ENCODE results near the gene NEDD8. TPM values are rescaled to one million over a fixed set of nuclear protein-coding genes. Genes with fewer than 3 reads are reported as not detected.

The NEDD8 gene
- total and polyA plus RNA-seq, 2 of the 4 experiments (the other 2 are of a cell fraction): 167 to 375 TPM

- H2BK20ac ChIP-seq (ENCODE audit: low read depth, low read length): no peak overlapping the region
- peaks cover 29% of the 10 kb centered on the region for H3K36me3 ChIP-seq (ENCODE audit: control insufficient read depth, insufficient read depth, low read length)
- H3K9ac ChIP-seq (ENCODE audit: low read depth, low read length): no peak overlapping the region
- dilution Hi-C loops (cut with HindIII; ENCODE audit: low sequenced_read_pairs, unreplicated experiment): no loop called here
- DNase-seq: no peak
- no peak overlapping the region for H3K27ac ChIP-seq (ENCODE audit: insufficient read depth, low read length)
- H3K27me3 ChIP-seq (ENCODE audit: control insufficient read depth, insufficient read depth, low read length): no peaks in the 10 kb centered on the region
- H2BK15ac ChIP-seq (ENCODE audit: low read depth, low read length): no peak overlapping the region
- H2AK9ac ChIP-seq (replicated peaks; ENCODE audit: low read depth, low read length, poor library complexity): peak overlapping the region; percentile 47
- no peak for ATAC-seq (ENCODE audit: low read depth)
- no TSS peak for BruUV-seq (replicated peaks)
- H3K4ac ChIP-seq (ENCODE audit: low read depth, low read length): no peak overlapping the region
- ChIA-PET CTCF (no interaction called here), POLR2A (ENCODE audit: unreplicated experiment) (no interaction called here)
- no peak overlapping the region for H2BK5ac ChIP-seq (ENCODE audit: low read depth, low read length, poor library complexity, severe bottlenecking)
- no peak overlapping the region for H2AK5ac ChIP-seq (ENCODE audit: low read depth, low read length)
- H4K20me1 ChIP-seq (ENCODE audit: insufficient read depth, low read length): no peaks in the 10 kb centered on the region
- H3K79me1 ChIP-seq (ENCODE audit: low read depth in 1 of 2, low read length in 2 of 2): peaks cover under 1 to 11% of the 10 kb centered on the region in 2 experiments
- H2BK120ac ChIP-seq (ENCODE audit: low read depth, low read length): no peak overlapping the region
- no peak overlapping the region for H3K23ac ChIP-seq (ENCODE audit: low read depth, low read length)
- no peak overlapping the region for H3K4me2 ChIP-seq (ENCODE audit: low read depth, low read length)
- H2AFZ ChIP-seq (replicated peaks; ENCODE audit: low read length, poor library complexity): no peak overlapping the region
- intact Hi-C loops (cut with micrococcal nuclease): no loop called here
- H3K4me1 ChIP-seq (ENCODE audit: control insufficient read depth, insufficient read depth, low read length): 0 out of 2 replicates have a peak, but pooled peaks cover 3% of the 10 kb centered on the region
- TF ChIP-seq FOS (IDR thresholded peaks at IDR 0.05; ENCODE audit: low read depth, low read length): no peak
- no peak for TF ChIP-seq NFE2L2 (IDR thresholded peaks at IDR 0.05; ENCODE audit: low read depth, low read length)
- TF ChIP-seq CEBPB (IDR thresholded peaks at IDR 0.05; ENCODE audit: low read depth, low read length): no peak
- no peak for TF ChIP-seq CTCF (conservative IDR thresholded peaks at IDR 0.05; ENCODE audit: low read depth, low read length)
- 85% methylated on average over 7 of the region's 18 CpGs; no CpG with 5 or more reads in 1 of the 2 experiments for WGBS, 2 experiments (ENCODE audit: extremely low coverage in 2 of 2, insufficient read length in 1 of 2)
- H3K9me3 ChIP-seq (ENCODE audit: control insufficient read depth, insufficient read depth, low read length): no peaks in the 10 kb centered on the region
- H4K5ac ChIP-seq (ENCODE audit: low read depth, low read length): no peak overlapping the region
- H4K8ac ChIP-seq (ENCODE audit: low read depth in 2 of 2, low read length in 2 of 2): no peak overlapping the region
- in situ Hi-C loops (cut with MboI; ENCODE audit: low sequenced_read_pairs): no loop called here
- no peak overlapping the region for H3K56ac ChIP-seq (ENCODE audit: extremely low read depth, insufficient read depth, low read length)
- H3K14ac ChIP-seq (replicated peaks; ENCODE audit: low read depth, low read length): no peak overlapping the region
- H4K91ac ChIP-seq (ENCODE audit: insufficient read depth, low read depth, low read length): no peak overlapping the region
- H3K9me1 ChIP-seq (ENCODE audit: insufficient read depth, low read length): 0 out of 2 replicates have a peak, but pooled peaks cover 1% of the 10 kb centered on the region
- no peak overlapping the region for H3K4me3 ChIP-seq (ENCODE audit: insufficient read depth, low read depth, low read length)
- no peak overlapping the region for H3K18ac ChIP-seq (ENCODE audit: low read depth, low read length)
Observed at GRCh38 chr14:24266344-24267244, 34.4 kb upstream of the NEDD8 start.

Measured in IMR-90 (cell line).